H1 (cell line): ENCODE results near the gene SLC25A21.

Experiments used
- CHD1 ChIP-seq: IDR thresholded peaks from 2 replicates; pipeline ENCODE4 v1.6.1; 2012; ENCODE audit warnings: low read depth, low read length, improper control_type of control experiment
- EP300 ChIP-seq, 2 experiments: IDR thresholded peaks; 1 replicate in 1 of 2; 2 replicates in 1 of 2; pipeline ENCODE4 v1.6.1; 2011 to 2012; ENCODE audit warnings: low read depth in 2 of 2, low read length in 2 of 2, mild to moderate bottlenecking in 2 of 2, borderline replicate concordance in 1 of 2, inconsistent platforms in 1 of 2, moderate library complexity in 1 of 2
- SP1 ChIP-seq: IDR thresholded peaks from 2 replicates; pipeline ENCODE4 v1.6.1; 2011; ENCODE audit warnings: low read depth, low read length
- TEAD4 ChIP-seq: IDR thresholded peaks from 2 replicates; pipeline ENCODE4 v1.6.1; 2012; ENCODE audit warnings: low read depth, low read length, inconsistent platforms, mixed read lengths
- TF ChIP-seq, protein P1 (sequence below), 3 experiments: IDR thresholded peaks; 1 replicate in 2 of 3; 2 replicates in 1 of 3; pipeline versions ENCODE4 v1.5.1 to v1.6.1; 2011; ENCODE audit warnings: low read length in 3 of 3, mild to moderate bottlenecking in 3 of 3, inconsistent platforms in 2 of 3, low read depth in 1 of 3, moderate library complexity in 1 of 3; ENCODE audit not compliant: insufficient read depth in 1 of 3; ENCODE audit errors: control extremely low read depth in 1 of 3

DNA sequence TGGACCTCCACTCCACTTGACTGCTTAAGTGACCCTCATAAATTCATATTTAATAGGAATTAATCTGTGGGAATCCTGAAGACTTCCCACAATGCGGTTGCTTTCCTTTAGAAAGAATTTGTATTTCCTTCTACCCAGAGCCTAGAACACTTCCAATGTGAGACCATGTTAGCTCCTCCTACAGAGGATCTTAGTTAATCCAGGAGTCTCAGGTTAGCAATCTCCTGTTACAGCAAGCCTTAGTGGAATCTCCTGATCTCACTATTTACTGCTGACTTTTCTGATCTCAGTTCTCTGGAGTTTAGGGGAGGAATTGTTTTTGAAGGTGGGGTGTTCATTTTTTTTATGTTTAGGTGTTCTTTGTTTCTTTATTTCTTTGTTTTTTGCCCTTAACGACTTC lies 186.0 kb downstream of the SLC25A21 start:
- TF ChIP-seq, protein P1, sequence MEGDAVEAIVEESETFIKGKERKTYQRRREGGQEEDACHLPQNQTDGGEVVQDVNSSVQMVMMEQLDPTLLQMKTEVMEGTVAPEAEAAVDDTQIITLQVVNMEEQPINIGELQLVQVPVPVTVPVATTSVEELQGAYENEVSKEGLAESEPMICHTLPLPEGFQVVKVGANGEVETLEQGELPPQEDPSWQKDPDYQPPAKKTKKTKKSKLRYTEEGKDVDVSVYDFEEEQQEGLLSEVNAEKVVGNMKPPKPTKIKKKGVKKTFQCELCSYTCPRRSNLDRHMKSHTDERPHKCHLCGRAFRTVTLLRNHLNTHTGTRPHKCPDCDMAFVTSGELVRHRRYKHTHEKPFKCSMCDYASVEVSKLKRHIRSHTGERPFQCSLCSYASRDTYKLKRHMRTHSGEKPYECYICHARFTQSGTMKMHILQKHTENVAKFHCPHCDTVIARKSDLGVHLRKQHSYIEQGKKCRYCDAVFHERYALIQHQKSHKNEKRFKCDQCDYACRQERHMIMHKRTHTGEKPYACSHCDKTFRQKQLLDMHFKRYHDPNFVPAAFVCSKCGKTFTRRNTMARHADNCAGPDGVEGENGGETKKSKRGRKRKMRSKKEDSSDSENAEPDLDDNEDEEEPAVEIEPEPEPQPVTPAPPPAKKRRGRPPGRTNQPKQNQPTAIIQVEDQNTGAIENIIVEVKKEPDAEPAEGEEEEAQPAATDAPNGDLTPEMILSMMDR (IDR thresholded peaks at IDR 0.05; ENCODE audit: control extremely low read depth in 1 of 3, insufficient read depth in 1 of 3, low read depth in 1 of 3, low read length in 3 of 3), result no peak
- no peak for TF ChIP-seq EP300 (IDR thresholded peaks at IDR 0.05; ENCODE audit: borderline replicate concordance in 1 of 2, low read depth in 2 of 2, low read length in 2 of 2)
- no peak for TF ChIP-seq CHD1
- no peak for TF ChIP-seq TEAD4
- no peak for TF ChIP-seq SP1
